ENCODE measurements around the gene CALD1.
A peak's percentile ranks its signal among the peaks of the same experiment; 100 is the strongest.

CALD1 gene

GRCh38 chr7:134857958-134858357 lies 78.5 kb downstream of the CALD1 start (continued):
- TF ChIP-seq PATZ1 (CRISPR knock-in tag; IDR thresholded peaks at IDR 0.05; ENCODE audit: borderline replicate concordance): no peak

- ATAC-seq: no peak
Observed at GRCh38 chr7:134859783-134860182, 80.3 kb downstream of the CALD1 start.

GRCh38 chr7:134865001-134865845 lies 85.8 kb downstream of the CALD1 start:
- peak; percentile 29 for ATAC-seq
- no peak for TF ChIP-seq CREB5 (CRISPR knock-in tag; IDR thresholded peaks at IDR 0.05; ENCODE audit: low read depth)
- no peak for TF ChIP-seq SNAI2 (CRISPR knock-in tag; IDR thresholded peaks at IDR 0.05)
- TF ChIP-seq ZC3H10 (CRISPR knock-in tag; IDR thresholded peaks at IDR 0.05): no peak
- no peak for TF ChIP-seq TSHZ2 (CRISPR knock-in tag; IDR thresholded peaks at IDR 0.05)
- no peak for TF ChIP-seq ZNF8 (CRISPR knock-in tag; IDR thresholded peaks at IDR 0.05)
- TF ChIP-seq BACH2 (CRISPR knock-in tag; IDR thresholded peaks at IDR 0.05; ENCODE audit: borderline replicate concordance): no peak
- TF ChIP-seq ARNTL (CRISPR knock-in tag; IDR thresholded peaks at IDR 0.05; ENCODE audit: borderline replicate concordance, low read depth): no peak

More at GRCh38 chr7:134859783-134860182, 80.3 kb downstream of the CALD1 start:
- TF ChIP-seq GLIS3 (CRISPR knock-in tag; IDR thresholded peaks at IDR 0.05): no peak
- no peak for TF ChIP-seq RARB (CRISPR knock-in tag; IDR thresholded peaks at IDR 0.05)
- no peak for TF ChIP-seq POU6F1 (CRISPR knock-in tag; IDR thresholded peaks at IDR 0.05; ENCODE audit: borderline replicate concordance, low read depth)
- TF ChIP-seq ISL1 (CRISPR knock-in tag; IDR thresholded peaks at IDR 0.05): no peak
- TF ChIP-seq PPARA (CRISPR knock-in tag; IDR thresholded peaks at IDR 0.05; ENCODE audit: borderline replicate concordance): no peak
- TF ChIP-seq ZNF70 (CRISPR knock-in tag; IDR thresholded peaks at IDR 0.05): no peak
- no peak for TF ChIP-seq ESRRG (CRISPR knock-in tag; IDR thresholded peaks at IDR 0.05)
- TF ChIP-seq ARNTL (CRISPR knock-in tag; IDR thresholded peaks at IDR 0.05; ENCODE audit: borderline replicate concordance, low read depth): no peak
- TF ChIP-seq ZFP30 (CRISPR knock-in tag; IDR thresholded peaks at IDR 0.05): no peak
- TF ChIP-seq TOX (CRISPR knock-in tag; IDR thresholded peaks at IDR 0.05; ENCODE audit: borderline replicate concordance): no peak
- TF ChIP-seq CSDC2 (CRISPR knock-in tag; IDR thresholded peaks at IDR 0.05): no peak
- no peak for TF ChIP-seq TCF4 (CRISPR knock-in tag; IDR thresholded peaks at IDR 0.05; ENCODE audit: borderline replicate concordance)
- TF ChIP-seq ZNF565 (CRISPR knock-in tag; conservative IDR thresholded peaks at IDR 0.05; ENCODE audit: low read depth): no peak
- TF ChIP-seq OSR1 (CRISPR knock-in tag; IDR thresholded peaks at IDR 0.05): no peak

GRCh38 chr7:134866617-134867016 lies 87.2 kb downstream of the CALD1 start:
- TF ChIP-seq TOX (CRISPR knock-in tag; IDR thresholded peaks at IDR 0.05; ENCODE audit: borderline replicate concordance) (no peak), TCF4 (CRISPR knock-in tag; IDR thresholded peaks at IDR 0.05; ENCODE audit: borderline replicate concordance) (no peak), POU6F1 (CRISPR knock-in tag; IDR thresholded peaks at IDR 0.05; ENCODE audit: borderline replicate concordance, low read depth) (no peak), PATZ1 (CRISPR knock-in tag; IDR thresholded peaks at IDR 0.05; ENCODE audit: borderline replicate concordance) (no peak), BACH2 (CRISPR knock-in tag; IDR thresholded peaks at IDR 0.05; ENCODE audit: borderline replicate concordance) (no peak), PPARA (CRISPR knock-in tag; IDR thresholded peaks at IDR 0.05; ENCODE audit: borderline replicate concordance) (no peak), SNAI2 (CRISPR knock-in tag; IDR thresholded peaks at IDR 0.05) (no peak), ZNF565 (CRISPR knock-in tag; conservative IDR thresholded peaks at IDR 0.05; ENCODE audit: low read depth) (no peak), ZC3H10 (CRISPR knock-in tag; IDR thresholded peaks at IDR 0.05) (no peak)

More at GRCh38 chr7:134866617-134867016, 87.2 kb downstream of the CALD1 start:
- ATAC-seq: no peak

All from SK-N-SH treated with all-trans-retinoic acid at 6 μM for 48 hours (cell line).